ENCODE data around the gene HIF3A. TPM values are rescaled to one million over a fixed set of nuclear protein-coding genes. Genes with fewer than 3 reads are reported as not detected.
"Not testable (repeated sequence)": the region's sequence is repeated elsewhere in the genome, so short reads cannot be mapped to it uniquely, and the experiment has no call there.

Gene HIF3A
- total RNA-seq, 1 donor from 2014 or later, result 1.1 TPM

DNA sequence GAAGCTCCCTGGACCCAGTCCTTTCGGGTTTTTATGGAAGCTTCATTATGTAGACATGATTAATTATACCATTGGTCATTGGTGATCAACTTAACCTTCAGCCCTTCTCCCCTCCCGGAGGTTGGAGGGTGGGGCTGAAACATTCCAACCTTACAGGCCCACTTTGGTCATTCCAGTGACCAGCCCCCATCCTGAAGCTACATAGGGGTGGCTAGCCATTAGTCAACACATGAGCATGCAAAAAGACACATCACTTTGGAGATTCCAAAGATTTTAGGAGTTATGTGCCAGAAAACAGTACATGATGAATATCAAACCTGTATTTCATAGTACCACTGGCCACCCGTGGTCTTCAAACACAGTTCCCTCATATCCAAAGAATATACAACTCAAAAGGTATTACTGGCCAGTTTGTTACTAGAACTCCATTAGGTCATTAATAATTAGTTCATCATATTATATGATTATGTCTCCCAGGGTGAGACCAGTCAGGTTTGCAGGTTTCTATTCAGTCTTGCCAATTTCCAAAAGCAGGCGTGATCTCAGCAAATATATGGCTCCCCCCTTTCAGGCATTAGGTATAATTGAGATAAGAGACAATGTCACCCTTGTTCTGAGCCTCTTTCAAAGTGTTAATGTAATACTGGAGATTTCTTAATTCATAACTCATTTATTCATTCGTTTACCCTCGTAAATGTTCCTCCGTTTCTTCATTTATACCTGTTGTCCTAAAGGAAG, 61.2 kb downstream of the HIF3A start:
- DNase-seq (ENCODE audit: low read depth), result no peak

DNA sequence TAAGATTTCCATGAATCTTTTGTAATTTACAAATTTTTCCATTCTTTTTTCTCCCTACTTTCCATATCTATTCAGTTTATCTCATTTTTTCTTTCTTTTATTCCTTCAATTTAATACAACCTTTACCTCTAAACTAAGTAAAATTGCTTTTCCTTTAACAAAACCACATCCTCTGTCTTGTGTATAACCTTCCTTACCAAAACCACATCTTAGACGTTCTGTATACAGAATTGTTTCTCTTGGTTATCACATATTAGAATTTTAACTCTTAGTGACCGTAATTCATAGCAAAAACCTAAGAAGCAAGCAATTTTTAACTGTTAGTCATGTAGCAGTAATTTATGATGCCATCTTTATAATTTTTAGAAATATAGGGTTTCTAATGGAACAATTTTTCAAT, 65.1 kb downstream of the HIF3A start:
- no peak for DNase-seq (ENCODE audit: low read depth)

DNA sequence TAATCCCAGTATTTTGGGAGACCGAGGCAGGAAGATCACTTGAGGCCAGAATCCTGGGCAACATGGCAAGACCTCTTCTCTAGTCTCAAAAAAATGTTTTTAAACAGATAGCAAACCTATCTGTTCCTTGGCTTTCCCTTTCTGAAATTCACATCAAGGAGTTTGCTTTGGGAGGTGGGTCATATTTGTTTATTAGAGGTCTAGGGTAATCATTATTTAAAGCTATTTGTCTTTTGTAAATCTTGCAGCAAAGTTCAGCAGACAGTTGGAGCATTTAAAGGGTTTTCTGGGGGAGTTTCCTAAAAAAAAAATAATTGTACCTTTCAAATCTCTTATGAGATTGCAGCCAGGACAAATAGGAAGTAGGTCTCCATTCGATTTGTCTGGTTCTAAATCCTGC, 67.5 kb downstream of the HIF3A start:
- no peak for DNase-seq (ENCODE audit: low read depth)

DNA sequence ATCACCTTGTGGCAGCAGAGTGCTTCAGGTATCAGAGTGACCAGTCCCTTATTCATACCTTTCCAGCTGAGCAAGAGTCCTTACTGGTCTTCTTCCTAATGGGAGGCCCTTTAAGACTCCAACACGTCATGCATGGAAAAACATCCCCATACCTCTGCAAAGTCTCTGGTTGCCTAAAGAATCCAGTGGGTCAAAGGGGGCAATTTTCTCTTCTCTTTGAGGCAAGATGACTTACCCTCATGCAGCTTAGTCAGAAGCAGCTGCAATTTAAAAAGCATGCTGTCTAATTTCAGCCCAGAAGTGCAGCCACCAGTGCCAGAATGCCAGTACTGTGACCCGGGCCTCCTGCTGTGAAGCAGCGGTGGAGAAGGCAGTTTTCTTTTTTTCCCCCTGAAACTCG, 68.7 kb downstream of the HIF3A start:
- DNase-seq (ENCODE audit: low read depth), result no peak

DNA sequence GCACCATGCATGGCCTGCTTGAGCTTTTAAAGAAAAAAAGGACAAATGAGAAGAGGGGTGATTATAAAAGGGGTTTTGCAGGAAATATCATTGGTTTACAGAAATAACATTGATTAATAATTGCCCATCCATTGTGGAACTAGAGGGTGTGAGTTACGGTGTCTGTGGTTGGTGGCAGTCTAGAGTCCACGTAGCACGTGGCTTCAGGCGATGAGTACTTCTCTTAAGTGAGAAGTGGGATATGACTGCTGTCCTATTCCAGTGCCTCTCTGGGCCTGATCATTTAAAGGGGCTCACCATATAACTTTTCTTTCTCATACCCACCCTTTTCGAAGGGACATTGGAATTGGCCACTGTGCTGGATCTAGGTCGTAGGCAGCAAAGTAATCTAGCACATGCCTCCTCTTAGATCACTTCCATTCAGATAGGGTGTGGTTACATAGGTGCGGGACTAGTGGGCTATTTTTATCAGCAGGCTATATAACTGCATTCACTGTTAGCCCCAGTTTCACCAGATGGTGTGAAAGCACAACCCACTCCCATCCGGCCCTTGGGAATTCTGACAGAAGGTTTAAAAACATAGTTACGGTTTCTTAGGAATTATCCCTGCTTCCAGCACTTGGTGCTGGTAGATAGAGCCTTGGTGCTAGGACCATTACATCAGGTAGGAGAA, 69.9 kb downstream of the HIF3A start:
- DNase-seq (ENCODE audit: low read depth), result no peak

DNA sequence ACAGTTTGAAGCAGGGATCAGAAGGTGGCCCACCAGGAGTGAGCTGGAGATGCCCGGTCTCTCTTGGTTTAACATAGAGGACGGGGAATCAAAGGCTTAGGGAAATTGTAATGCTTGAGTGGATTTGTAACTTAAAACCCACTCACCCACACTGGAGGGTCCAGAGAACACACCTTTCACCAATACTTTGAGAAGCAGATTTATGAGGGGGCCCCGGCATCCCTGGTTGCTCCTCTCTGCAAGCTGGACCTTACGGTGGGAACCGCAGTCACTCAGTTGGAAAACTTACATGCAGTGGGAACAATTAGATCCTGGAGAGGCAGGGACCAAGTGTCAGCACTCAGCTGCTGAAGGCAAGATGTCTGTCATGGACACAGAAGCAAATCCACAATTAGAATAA, 70.6 kb downstream of the HIF3A start:
- no peak for DNase-seq (ENCODE audit: low read depth)

DNA sequence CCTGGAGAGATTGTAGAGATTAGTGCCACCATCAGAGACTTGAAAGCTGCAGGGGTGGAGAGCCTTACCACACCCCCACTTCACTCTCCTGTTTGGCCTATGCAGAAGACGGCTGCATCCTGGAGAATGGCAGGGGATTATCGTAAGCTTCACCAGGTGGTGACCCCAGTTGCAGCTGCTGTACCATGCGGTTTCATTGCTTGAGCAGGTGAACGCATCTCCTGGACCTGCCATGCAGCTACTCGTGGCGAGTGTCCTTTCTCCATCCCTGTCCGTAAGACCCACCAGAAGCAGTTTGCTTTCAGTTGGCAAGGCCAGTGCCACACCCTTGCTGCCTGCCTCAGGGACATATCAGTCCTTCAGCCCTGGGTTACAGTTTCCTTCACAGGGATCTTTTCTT, 71.3 kb downstream of the HIF3A start:
- no peak for DNase-seq (ENCODE audit: low read depth)

DNA sequence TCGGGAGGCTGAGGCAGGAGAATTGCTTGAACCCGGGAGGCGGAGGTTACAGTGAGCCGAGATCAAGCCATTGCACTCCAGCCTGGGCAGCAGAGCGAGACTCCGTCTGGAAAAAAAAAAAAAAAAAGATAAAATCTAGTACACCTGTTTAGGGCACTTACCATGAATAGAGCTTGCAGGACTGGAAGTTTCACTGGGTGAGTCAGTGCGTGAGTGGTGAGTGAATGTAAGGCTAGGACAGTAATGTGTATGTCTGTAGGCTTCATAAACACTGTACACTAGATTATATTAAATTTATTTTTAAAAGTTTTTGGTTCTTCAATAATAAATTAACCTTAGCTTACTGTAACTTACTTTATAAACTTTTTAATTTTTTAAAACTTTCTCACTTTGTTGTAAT, 73.0 kb downstream of the HIF3A start:
- peak; percentile 36 for DNase-seq (ENCODE audit: low read depth)

DNA sequence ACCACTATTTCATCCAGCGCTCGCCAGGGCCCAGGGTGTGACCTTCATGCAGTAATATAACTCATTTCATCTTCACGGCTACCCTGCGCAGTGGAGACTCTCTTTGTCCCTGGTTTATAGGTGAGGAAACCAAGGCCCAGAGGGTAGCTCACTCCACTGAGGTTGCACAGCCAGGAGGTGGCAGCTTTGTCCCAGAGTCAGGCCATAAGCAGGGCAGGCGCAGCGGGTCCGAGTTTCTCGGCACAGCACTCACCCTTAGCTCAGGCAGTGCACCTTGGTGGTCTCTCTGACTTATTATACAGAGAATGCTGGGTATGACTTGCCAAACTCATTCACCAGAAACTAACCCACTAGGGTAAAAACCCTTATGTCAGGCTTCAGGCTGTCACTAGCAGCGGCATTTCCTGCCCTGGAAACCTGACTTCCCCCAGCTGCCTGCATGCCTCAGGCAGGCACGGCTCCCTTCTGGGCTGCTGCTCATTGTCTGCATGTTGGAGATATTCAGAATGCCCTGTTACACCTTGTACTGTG, 74.6 kb downstream of the HIF3A start:
- no peak for DNase-seq (ENCODE audit: low read depth)

DNA sequence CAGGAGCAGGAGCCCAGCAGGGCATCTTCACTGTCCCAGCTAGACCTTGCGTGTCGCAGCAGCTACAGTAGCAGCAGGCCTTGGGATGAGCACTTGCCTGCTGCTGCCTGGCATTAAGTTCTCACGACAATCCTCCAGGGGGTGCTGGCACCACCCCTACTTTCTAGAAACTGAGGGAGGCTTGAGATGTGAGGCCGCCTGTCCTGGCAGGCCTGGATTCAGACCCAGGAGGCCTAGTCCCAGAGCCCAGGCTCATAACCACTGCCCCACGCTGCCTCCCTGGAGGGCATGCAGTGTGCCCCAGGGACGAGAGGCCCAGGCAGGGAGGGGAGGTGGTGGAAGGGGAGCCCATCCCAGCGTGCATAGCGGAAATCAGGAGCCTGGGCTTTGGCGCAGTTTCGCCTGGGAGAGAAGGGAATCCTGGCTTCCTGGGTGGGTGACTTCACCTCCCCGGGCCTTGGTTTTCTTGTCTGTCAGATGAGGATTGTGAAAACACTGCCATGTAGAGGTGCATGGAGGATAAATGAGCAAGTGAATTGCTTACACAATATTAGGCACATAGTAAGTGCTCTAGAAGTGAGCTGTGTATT, 76.2 kb downstream of the HIF3A start:
- DNase-seq (ENCODE audit: low read depth), result no peak

DNA sequence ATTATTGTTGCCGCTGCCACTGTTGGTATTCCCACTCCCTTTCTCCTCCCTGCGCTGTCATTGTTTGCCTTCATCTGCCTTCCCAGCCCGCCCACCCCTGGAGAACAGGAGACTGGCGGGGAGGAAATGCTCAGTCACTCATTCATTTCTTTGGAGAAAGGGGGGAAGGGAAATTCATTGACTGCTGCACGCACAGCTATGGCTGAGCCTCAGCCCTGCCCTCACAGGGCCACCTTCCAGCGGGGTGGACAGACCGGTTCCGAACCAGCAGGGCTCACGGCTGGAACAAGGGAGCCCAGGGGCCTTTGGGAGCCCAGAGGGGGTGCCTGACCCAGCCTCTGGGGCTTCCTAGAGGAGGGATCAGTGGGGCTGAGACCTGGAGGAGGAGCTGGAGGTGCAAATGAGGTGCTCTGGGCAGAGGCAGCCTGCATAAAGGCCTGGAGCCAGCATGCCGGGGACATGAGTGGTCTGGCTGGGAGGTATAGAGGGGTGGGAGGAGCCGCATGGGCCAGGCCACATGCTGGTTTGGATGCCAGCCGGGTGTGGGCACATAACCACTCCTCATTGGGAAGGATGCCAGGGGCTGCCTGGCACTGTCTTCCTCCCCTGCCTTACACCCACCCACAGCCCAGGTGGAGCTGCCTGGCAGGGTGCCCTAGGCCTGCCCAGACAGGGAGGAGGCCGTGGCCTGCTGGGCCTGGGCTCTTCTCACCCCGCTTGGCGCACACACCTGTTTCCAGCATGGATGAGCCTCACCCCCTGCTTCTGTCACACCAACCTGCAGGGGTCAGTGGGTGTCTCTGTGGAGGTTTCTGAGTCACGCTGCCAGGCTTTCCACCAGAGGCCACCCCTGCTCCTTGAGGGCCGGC, 76.9 kb downstream of the HIF3A start:
- peak; percentile 96 for DNase-seq (ENCODE audit: low read depth)

DNA sequence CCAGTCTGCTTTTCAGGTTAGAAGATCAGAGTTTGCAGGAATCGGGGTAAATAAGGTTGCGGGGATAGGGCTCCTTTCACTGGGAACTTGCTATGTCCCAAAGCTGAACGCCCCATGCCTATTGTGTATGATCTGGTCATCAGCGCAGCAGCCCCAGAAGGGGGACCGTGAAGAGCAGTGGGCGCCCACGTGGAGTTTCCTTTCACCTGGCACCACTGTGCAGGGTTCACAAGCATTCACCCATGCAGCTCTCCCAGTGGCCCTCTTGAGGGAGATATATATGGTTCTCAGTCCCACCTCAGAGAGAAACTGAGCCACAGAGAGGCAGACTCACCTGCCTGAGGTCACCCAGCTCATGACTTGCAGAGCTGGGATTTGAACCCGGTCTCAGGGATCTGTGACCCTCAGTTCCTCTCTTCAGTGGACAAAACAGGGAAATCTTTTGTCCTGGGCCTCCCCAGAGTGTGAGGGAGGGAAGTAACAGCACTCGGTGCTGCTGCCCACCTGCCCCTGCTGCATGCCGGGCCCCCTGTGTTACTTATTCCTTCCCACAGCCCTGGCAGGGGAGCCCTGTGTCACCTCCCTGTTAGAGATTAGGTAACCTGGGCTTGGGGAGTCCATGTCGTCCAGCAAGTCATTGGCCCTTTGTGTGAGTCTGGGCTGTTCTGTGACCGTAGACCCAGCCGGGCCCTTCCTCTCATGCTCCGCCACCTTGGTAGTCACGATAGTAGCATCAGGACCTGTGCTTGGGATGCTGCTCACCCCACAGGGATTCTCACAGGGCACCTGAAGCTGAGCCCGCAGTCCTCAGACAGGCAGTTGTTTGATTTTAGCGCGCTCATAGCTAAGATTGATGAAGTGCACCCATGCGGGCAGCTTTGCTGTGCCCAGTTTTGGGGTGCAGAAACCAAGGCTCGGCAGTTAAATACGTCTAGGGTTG, 78.0 kb downstream of the HIF3A start:
- DNase-seq (ENCODE audit: low read depth), result no peak

DNA sequence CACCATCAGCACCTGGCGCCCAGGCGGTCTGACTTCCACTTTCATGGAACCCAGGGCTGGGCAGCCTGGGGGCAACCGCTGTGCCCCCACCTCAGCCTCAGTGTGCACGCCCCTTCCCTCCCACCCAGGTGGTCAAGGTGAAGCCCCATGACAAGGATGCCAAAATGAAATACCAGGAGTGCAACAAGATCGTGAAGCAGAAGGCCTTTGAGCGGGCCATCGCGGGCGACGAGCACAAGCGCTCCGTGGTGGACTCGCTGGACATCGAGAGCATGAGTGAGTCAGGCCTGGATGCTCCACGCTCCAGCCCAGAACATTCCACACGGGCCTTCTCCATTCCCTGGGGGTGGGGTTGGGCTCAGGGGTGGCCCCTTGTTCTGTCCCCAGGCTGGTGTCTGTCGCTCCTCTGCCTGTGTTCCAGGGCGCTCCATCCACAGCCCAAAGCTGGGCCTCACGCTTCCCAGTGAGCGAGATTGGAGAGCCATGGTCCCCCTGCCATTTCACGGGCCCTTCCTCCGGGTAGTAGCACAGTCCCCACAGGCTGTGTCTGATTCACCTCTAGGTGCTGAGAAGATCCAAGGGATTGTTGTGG, 78.7 kb downstream of the HIF3A start:
- DNase-seq (ENCODE audit: low read depth), result not testable (repeated sequence)

DNA sequence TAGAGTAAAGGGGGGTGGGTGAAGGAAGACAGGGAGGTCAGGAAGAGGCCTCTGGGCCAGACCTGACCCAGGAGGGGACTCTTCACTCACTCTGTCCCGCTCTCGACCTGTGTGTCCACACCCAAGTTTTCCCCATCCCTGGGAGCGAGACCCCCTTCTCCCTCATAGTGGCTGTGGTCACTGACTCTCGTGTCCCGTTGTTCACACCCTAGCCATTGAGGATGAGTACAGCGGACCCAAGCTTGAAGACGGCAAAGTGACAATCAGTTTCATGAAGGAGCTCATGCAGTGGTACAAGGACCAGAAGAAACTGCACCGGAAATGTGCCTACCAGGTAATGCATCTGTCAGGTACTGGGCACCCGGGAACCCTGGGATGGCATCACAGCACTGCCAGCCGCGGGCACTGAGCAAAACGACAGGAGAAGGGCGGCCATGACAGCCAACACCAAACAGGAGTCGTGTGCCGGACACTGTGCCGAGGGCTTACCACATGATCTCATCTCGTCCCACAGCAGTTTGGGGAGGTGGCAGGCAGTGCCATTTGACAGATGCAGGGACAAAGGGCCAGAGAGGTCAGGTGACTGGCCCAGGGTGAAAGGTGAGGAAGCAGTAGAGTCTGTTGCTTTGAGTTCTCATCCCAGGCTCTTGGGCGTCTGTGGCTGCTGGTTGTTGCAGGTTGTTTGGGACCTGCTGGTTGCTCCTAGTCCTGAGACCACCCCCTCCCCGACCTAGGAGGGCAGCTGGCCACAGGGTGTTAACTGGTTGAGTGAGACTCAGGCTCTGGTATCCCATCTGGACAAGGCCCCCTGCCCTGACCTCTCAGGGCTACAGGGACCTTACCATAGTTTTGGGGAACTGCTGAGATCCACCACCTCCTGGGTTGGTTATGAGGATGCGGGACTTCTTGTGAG, 79.7 kb downstream of the HIF3A start:
- DNase-seq (ENCODE audit: low read depth), result no peak

DNA sequence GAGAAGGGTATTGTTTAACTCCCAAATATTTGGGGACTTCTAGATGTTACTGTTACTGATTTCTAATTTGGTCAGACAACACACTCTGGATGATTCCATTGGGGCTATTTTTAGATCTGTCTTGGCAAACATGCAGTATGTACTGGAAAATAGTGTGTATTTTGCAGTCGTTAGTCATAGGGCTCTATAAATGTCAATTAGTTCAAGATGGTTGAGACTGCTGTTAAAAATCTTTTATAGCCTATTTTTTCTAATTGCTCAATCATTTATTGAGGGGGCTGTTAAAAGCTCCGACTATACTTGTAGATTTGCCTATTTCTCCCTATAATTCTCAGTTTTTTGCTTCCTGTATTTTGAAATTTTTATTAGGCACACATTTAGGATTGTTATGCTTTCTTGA, 81.4 kb downstream of the HIF3A start:
- peak; percentile 14 for DNase-seq (ENCODE audit: low read depth)

DNA sequence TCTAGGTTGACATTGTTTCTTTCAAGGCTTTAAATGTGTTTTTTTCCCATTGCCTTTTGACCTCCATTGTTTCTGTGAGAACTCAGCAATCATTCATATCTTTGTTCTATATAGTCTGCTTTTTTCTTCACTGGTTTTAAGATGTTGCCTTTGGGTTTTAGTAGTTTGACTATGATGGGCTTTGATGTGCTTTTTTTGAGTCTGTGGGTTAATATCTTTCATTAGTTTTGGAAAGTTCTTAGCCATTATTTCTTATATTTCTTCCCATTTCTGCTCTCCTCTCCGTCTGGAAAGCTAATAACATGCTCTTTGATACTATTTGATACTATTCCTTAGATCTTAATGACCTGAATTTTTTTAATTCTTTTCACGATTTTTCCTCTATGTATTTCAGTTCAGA, 83.8 kb downstream of the HIF3A start:
- DNase-seq (ENCODE audit: low read depth), result no peak

DNA sequence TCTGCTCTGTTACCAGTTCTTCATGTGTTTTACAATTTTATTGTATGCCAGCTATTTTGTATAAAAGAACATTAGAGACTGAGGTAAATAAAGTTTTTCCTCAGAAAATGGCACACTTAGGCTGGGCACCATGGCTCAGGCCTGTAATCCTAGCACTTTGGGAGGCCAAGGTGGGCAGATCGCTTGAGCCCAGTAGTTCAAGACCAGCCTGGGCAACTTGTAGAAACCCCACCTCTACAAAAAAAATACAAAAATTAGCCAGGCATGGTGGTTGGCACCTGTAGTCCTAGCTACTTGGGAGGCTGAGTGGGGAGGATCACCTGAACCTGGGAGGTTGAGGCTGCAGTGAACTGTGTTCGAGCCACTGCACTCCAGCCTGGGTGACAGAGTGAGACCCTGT, 84.5 kb downstream of the HIF3A start:
- no peak for DNase-seq (ENCODE audit: low read depth)

DNA sequence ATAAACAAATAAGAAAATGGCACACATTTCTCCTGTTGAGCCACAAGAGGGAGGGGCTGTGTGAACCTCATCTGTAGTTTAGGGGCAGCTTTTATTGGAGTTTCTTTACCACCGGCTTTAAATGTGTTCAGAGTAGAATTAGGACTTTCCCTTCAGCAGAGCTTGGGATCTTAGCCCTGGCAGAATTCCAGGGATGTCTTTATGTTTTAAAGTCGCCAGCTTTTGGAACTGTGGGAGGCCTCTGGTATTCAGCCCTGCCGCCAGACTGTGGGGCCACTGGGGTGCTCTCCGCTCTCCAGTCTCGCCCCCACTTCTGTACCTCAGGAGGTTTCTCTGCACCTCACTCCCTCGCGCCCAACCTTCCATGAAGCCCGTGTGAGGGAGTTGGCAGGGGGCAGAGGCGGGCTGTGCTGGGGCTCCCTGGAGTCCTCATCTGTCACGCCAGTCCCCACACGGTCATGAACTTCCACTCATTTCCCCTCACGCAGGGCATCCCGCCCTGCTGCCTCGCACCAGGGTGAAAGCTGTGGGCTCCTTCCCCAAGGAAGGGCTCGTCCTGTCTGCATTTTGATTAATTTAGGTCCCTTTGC, 85.0 kb downstream of the HIF3A start:
- DNase-seq (ENCODE audit: low read depth), result no peak
